Kidney (tissue), 14 donors: ENCODE results near the gene SPOPL. TPM values are rescaled to one million over a fixed set of nuclear protein-coding genes. Genes with fewer than 3 reads are reported as not detected.
"Not testable (repeated sequence)": the region's sequence is repeated elsewhere in the genome, so short reads cannot be mapped to it uniquely, and the experiment has no call there.

ENCODE experiments used
- DNase-seq, 5 donors: peaks; one replicate each; pipeline ENCODE4 v3.0.0-alpha.2; 2013 to 2020
- FAIRE-seq: peaks from 2 replicates; lab custom pipeline; 2012; peaks lifted over from hg19 to GRCh38; lab: Jason Lieb, UNC
- H3K27ac ChIP-seq, 2 donors: one replicate each; pipeline ENCODE4 v1.7.0; 2013; ENCODE audit warnings: low read depth in 2 of 2, low read length in 2 of 2, inconsistent platforms in 1 of 2
- H3K27me3 ChIP-seq: one replicate; pipeline ENCODE4 v1.7.1; 2013; ENCODE audit warnings: low read length, inconsistent platforms; ENCODE audit not compliant: control insufficient read depth, insufficient read depth
- H3K36me3 ChIP-seq, 3 donors: one replicate each; pipeline versions ENCODE4 v1.7.0 to v1.7.1; 2013; ENCODE audit warnings: low read length in 3 of 3, control low read depth in 1 of 3, inconsistent platforms in 1 of 3; ENCODE audit not compliant: insufficient read depth in 3 of 3, control insufficient read depth in 2 of 3
- H3K4me1 ChIP-seq, 3 donors: one replicate each; pipeline versions ENCODE4 v1.7.0 to v1.7.1; 2013; ENCODE audit warnings: low read length in 3 of 3, inconsistent platforms in 1 of 3, low read depth in 1 of 3; ENCODE audit not compliant: control insufficient read depth in 2 of 3, insufficient read depth in 2 of 3
- H3K4me3 ChIP-seq, 3 donors: one replicate each; pipeline versions ENCODE4 v1.7.0 to v1.8.1; 2013; ENCODE audit warnings: low read length in 3 of 3, control low read depth in 1 of 3, inconsistent platforms in 1 of 3
- H3K9ac ChIP-seq, 3 donors: one replicate each; pipeline versions ENCODE4 v1.7.0 to v1.7.1; 2013; ENCODE audit warnings: low read length in 3 of 3, control low read depth in 1 of 3, inconsistent platforms in 1 of 3
- H3K9me3 ChIP-seq, 3 donors: one replicate each; pipeline versions ENCODE4 v1.7.0 to v1.7.1; 2013; ENCODE audit warnings: low read length in 3 of 3, control low read depth in 1 of 3, inconsistent platforms in 1 of 3; ENCODE audit not compliant: control insufficient read depth in 2 of 3, insufficient read depth in 1 of 3
- intact Hi-C: fragments of 100-400 bp; cut with DNase I; formaldehyde crosslinking; loops from one replicate; pipeline ENCODE4 v1.11.1; 2022
- polyA plus RNA-seq: library from polyadenylated mRNA; stranded (reverse); fragments of 350-450 nt; fragmentation: Illumina TruSeq; extraction: RNeasy Lipid Tissue Mini Kit (QIAGEN cat#74804); gene quantifications from one replicate; pipeline ENCODE4 v1.2.3, GENCODE V29; 2014; ENCODE audit warnings: low read depth, low replicate concordance; ENCODE audit not compliant: insufficient read depth
- total RNA-seq: library from RNA; stranded (reverse); fragmentation: NEBNext Ultra II Directional; extraction: Animal tissue kit (Norgen Biotek cat#: 25700); gene quantifications from one replicate; pipeline ENCODE4 v1.2.1, GENCODE V29; 2021
- TF ChIP-seq, protein P1 (sequence below): IDR thresholded peaks from 3 replicates; pipeline ENCODE4 v1.5.1; 2012; ENCODE audit warnings: mild to moderate bottlenecking, moderate library complexity, borderline replicate concordance; ENCODE audit not compliant: insufficient read depth; ENCODE audit errors: extremely low read depth
- donor health status: control.
- donor health status: control.
- donor health status: control.
- donor health status: control.
- donor health status: control.
- donor health status: DM: yes; HTN: yes; CAD: no.
- donor health status: Normal renal cell carcinoma (clear cell type).

SPOPL gene
- total and polyA plus RNA-seq, 2 donors from 2014 or later: 4.0 to 23.1 TPM

DNA sequence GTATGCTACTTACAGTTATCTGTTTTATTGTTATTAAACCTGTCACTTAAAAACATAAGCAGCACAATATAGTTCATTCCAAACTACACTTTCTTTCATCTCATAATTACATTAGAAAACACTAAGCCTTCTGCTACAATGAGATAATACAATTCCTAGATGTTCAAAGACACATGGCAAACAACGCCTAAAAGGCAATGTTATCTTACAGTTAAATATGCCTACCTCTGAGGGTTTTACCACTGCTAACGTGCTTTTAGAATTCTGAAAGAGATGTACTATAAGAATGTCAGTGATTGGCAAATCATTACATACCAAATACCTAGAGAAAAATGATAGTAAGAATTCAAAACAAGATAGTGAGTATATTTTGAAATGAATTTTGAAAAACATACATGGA is 46.8 kb upstream of the SPOPL start:
- TF ChIP-seq, protein P1, sequence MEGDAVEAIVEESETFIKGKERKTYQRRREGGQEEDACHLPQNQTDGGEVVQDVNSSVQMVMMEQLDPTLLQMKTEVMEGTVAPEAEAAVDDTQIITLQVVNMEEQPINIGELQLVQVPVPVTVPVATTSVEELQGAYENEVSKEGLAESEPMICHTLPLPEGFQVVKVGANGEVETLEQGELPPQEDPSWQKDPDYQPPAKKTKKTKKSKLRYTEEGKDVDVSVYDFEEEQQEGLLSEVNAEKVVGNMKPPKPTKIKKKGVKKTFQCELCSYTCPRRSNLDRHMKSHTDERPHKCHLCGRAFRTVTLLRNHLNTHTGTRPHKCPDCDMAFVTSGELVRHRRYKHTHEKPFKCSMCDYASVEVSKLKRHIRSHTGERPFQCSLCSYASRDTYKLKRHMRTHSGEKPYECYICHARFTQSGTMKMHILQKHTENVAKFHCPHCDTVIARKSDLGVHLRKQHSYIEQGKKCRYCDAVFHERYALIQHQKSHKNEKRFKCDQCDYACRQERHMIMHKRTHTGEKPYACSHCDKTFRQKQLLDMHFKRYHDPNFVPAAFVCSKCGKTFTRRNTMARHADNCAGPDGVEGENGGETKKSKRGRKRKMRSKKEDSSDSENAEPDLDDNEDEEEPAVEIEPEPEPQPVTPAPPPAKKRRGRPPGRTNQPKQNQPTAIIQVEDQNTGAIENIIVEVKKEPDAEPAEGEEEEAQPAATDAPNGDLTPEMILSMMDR: no peak
- Histone ChIP-seq H3K36me3 (no peaks in the 10 kb centered on the region), H3K9ac (no peak overlapping the region), H3K27me3 (no peaks in the 10 kb centered on the region), H3K4me3 (no peak overlapping the region), H3K27ac (no peak overlapping the region), H3K4me1 (peaks cover 0 to 3% (median 0%) of the 10 kb centered on the region in 3 donors), H3K9me3 (peaks cover 0 to 4% (median 0%) of the 10 kb centered on the region in 3 donors)
- intact Hi-C loops: no loop called here
- DNase-seq (no peak), FAIRE-seq (no peak)

DNA sequence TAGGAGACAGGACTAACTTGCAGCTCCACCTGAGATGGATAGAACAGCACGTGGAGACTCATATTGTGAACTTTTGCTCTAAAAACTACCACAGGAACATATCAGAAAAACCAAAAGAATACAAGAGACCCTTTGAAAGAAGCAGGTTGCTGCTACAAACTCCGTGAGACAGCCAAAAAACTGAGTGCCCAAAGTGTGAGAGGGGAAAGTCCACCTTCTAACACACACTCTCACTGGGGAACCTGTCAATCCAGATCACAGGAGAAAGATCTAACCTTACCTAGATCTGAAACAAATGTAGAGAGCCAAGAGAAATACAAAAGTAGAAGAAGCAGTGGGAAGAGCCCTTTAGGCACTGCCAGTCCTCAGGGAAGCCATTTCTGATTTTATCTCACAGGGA is 46.3 kb upstream of the SPOPL start:
- no peak overlapping the region for H3K9ac ChIP-seq
- H3K27me3 ChIP-seq: no peaks in the 10 kb centered on the region
- no peak overlapping the region for H3K27ac ChIP-seq
- intact Hi-C loops: no loop called here
- H3K4me1 ChIP-seq: peaks cover 0 to 3% (median 0%) of the 10 kb centered on the region in 3 donors
- H3K9me3 ChIP-seq: peaks cover 0 to 4% (median 0%) of the 10 kb centered on the region in 3 donors
- no peak overlapping the region for H3K4me3 ChIP-seq
- FAIRE-seq (no peak), DNase-seq (no peak)
- TF ChIP-seq, protein P1: no peak
- no peaks in the 10 kb centered on the region for H3K36me3 ChIP-seq

DNA sequence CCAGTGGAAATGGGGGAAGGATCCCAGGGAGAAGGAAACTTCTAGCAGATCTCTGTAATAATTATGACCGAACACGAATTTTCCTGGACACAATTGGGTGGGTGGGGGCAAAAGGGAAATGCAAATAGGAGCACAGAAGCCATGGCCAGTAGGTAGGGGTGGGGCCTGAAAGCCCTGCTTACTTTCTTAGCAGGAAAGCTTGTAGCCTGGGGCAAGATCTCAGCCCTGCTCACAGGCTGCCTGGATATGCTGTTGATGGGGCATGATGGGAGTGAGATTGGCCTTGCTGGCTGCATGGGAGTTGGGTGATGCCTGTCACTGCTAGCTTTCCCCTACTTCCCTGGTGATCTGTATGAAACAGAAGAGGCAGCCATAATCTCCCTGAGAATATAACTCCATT is 45.9 kb upstream of the SPOPL start:
- Histone ChIP-seq H3K36me3 (no peaks in the 10 kb centered on the region), H3K27me3 (no peaks in the 10 kb centered on the region), H3K4me1 (peaks cover 0 to 3% (median 0%) of the 10 kb centered on the region in 3 donors), H3K27ac (no peak overlapping the region), H3K9ac (no peak overlapping the region), H3K4me3 (no peak overlapping the region), H3K9me3 (peaks cover 0 to 4% (median 0%) of the 10 kb centered on the region in 3 donors)
- FAIRE-seq (no peak), DNase-seq (no peak)
- TF ChIP-seq, protein P1: no peak
- intact Hi-C loops: no loop called here

DNA sequence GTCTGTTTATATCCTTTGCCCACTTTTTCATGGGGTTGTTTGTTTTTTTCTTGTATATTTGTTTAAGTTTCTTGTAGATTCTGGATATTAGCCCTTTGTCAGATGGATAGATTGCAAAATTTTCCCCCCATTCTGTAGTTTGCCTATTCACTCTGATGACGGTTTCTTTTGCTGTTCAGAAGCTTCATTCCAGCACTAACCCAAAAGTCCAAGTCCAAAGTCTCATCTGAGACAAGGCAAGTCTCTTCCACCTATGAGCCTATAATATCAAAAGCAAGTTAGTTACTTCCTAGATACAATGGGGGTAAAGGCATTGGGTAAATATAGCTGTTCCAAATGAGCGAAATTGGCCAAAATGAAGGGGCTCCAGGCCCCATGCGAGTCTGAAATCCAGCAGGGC is 38.9 kb upstream of the SPOPL start:
- DNase-seq, H3K9ac ChIP-seq, H3K36me3 ChIP-seq, H3K27ac ChIP-seq, H3K27me3 ChIP-seq, H3K4me1 ChIP-seq, H3K4me3 ChIP-seq, H3K9me3 ChIP-seq, FAIRE-seq, intact Hi-C loops: not testable (repeated sequence)
